Endothelial cell of umbilical vein (primary cell): ENCODE results near the gene SOX10. TPM values are rescaled to one million over a fixed set of nuclear protein-coding genes. Genes with fewer than 3 reads are reported as not detected.

Experiments
- BruUV-seq: library from RNA; stranded (reverse); fragments of 400-500 nt; replicated peaks from 2 replicates; lab custom pipeline; 2021; lab: Mats Ljungman, UMichigan
- CTCF ChIA-PET: fragments of 300-600, 350-600 bp; sonication (Branson Sonifier 250); formaldehyde crosslinking; loops from one replicate; lab custom pipeline; 2021; ENCODE audit warnings: antibody characterized with exemption, inconsistent platforms; lab: Charles Lee
- POLR2A ChIA-PET: fragments of 300-600, 350-600 bp; sonication (Branson Sonifier 250); formaldehyde crosslinking; loops from one replicate; lab custom pipeline; 2021; ENCODE audit warnings: antibody characterized with exemption, inconsistent platforms; lab: Charles Lee
- DNase-seq: peaks from one replicate; pipeline ENCODE4 v3.0.0-alpha.2; 2011; ENCODE audit warnings: low read depth, low spot score
- FAIRE-seq: peaks from 2 replicates; lab custom pipeline; 2011; peaks lifted over from hg19 to GRCh38; lab: Jason Lieb, UNC
- H2AFZ ChIP-seq: 2 replicates; pipeline ENCODE4 v1.6.0; 2012; ENCODE audit warnings: low read depth, low read length, control low read depth, inconsistent platforms
- H3K27ac ChIP-seq: 2 replicates; pipeline ENCODE4 v1.5.1; 2011; ENCODE audit warnings: low read depth, mild to moderate bottlenecking, control low read depth, low read length, moderate library complexity; ENCODE audit not compliant: insufficient read depth
- H3K27me3 ChIP-seq, 2 experiments: 2 replicates each; pipeline versions ENCODE4 v1.6.0 to v1.6.1; 2011; ENCODE audit warnings: low read length in 2 of 2, mixed read lengths in 1 of 2; ENCODE audit not compliant: control insufficient read depth in 2 of 2, insufficient read depth in 2 of 2
- H3K36me3 ChIP-seq, 2 experiments: 2 replicates in 1 of 2; 3 replicates in 1 of 2; pipeline ENCODE4 v1.5.1; 2011; ENCODE audit warnings: low read length in 2 of 2, mild to moderate bottlenecking in 1 of 2, moderate library complexity in 1 of 2; ENCODE audit not compliant: control insufficient read depth in 2 of 2, insufficient read depth in 2 of 2; ENCODE audit errors: extremely low read depth in 1 of 2
- H3K4me1 ChIP-seq: 3 replicates; pipeline ENCODE4 v1.5.1; 2011; ENCODE audit warnings: mild to moderate bottlenecking, low read length; ENCODE audit not compliant: control insufficient read depth, insufficient read depth; ENCODE audit errors: extremely low read depth
- H3K4me2 ChIP-seq: 2 replicates; pipeline ENCODE4 v1.6.1; 2011; ENCODE audit warnings: low read length, control low read depth, mixed read lengths; ENCODE audit not compliant: insufficient read depth
- H3K4me3 ChIP-seq, 3 experiments: fragments of 200-600 bp in 1 of 3; sonication (generic), shearing (Covaris generic) in 1 of 3; replicated peaks in 1 of 3; 2 replicates each; pipeline ENCODE4 v1.5.1; 2011 to 2016; ENCODE audit warnings: control low read depth in 3 of 3, low read length in 3 of 3, mild to moderate bottlenecking in 2 of 3, inconsistent platforms in 1 of 3, low read depth in 1 of 3, moderate library complexity in 1 of 3; ENCODE audit not compliant: insufficient read depth in 1 of 3
- H3K79me2 ChIP-seq: 2 replicates; pipeline ENCODE4 v1.6.0; 2012; ENCODE audit warnings: low read length, inconsistent platforms; ENCODE audit not compliant: control insufficient read depth, insufficient read depth
- H3K9ac ChIP-seq: replicated peaks from 2 replicates; pipeline ENCODE3; 2011; ENCODE audit warnings: low read length, control low read depth; ENCODE audit not compliant: insufficient read depth; ENCODE audit errors: extremely low read depth
- H3K9me1 ChIP-seq: replicated peaks from 3 replicates; pipeline ENCODE4 v1.6.0; 2011; ENCODE audit warnings: mild to moderate bottlenecking, low read length; ENCODE audit not compliant: control insufficient read depth, insufficient read depth; ENCODE audit errors: extremely low read depth
- H3K9me3 ChIP-seq: replicated peaks from 2 replicates; pipeline ENCODE4 v1.5.1; 2012; ENCODE audit warnings: low read length, inconsistent platforms; ENCODE audit not compliant: control insufficient read depth, insufficient read depth
- H4K20me1 ChIP-seq: replicated peaks from 2 replicates; pipeline ENCODE3; 2011; ENCODE audit warnings: mild to moderate bottlenecking, low read length; ENCODE audit not compliant: control insufficient read depth, insufficient read depth; ENCODE audit errors: extremely low read depth
- GATA2 ChIP-seq: IDR thresholded peaks from 2 replicates; pipeline ENCODE4 v1.7.0; 2011; ENCODE audit warnings: low read depth, mild to moderate bottlenecking, moderate library complexity, mixed read lengths, low read length; ENCODE audit not compliant: insufficient read length, insufficient read depth
- JUN ChIP-seq: IDR thresholded peaks from 2 replicates; pipeline ENCODE4 v1.6.1; 2011; ENCODE audit warnings: borderline replicate concordance, low read depth; ENCODE audit not compliant: insufficient read length, insufficient read depth
- MYC ChIP-seq: IDR thresholded peaks from one replicate; pipeline ENCODE4 v1.6.1; 2011; ENCODE audit warnings: mild to moderate bottlenecking, low read depth, low read length
- POLR2A ChIP-seq: IDR thresholded peaks from 2 replicates; pipeline ENCODE4 v1.6.1; 2012; ENCODE audit warnings: low read depth, mild to moderate bottlenecking, control low read depth, low read length
- POLR2AphosphoS5 ChIP-seq: IDR thresholded peaks from 2 replicates; pipeline ENCODE4 v1.6.1; 2012; ENCODE audit warnings: low read depth, mild to moderate bottlenecking, control low read depth, low read length, moderate library complexity; ENCODE audit not compliant: insufficient read depth
- dilution Hi-C: fragments of 300-500 bp; cut with MboI; formaldehyde crosslinking; loops from one replicate; pipeline ENCODE4 v1.15.0; 2019; ENCODE audit warnings: low sequenced_read_pairs; ENCODE audit not compliant: extremely low pct_ligation_motif_present
- intact Hi-C: fragments of 100-400 bp; cut with micrococcal nuclease; formaldehyde crosslinking; loops from one replicate; pipeline ENCODE4 v1.10.0; 2022
- polyA plus RNA-seq, 4 experiments: library from polyadenylated mRNA; depleted of rRNA in 3 of 4; stranded (reverse) in 3 of 4; unstranded in 1 of 4; fragments of >200 nt; gene quantifications; 2 replicates each; pipeline versions ENCODE4 v1.2.1 to v1.2.3, GENCODE V29; 2011 to 2012; ENCODE audit warnings: missing spikeins in 1 of 4
- total RNA-seq: library from RNA; stranded (reverse); gene quantifications from 2 replicates; pipeline ENCODE4 v1.2.3, GENCODE V29; 2021
- TF ChIP-seq, protein P1 (sequence below): IDR thresholded peaks from 2 replicates; pipeline ENCODE4 v1.6.1; 2011; ENCODE audit not compliant: insufficient read depth, insufficient read length

The SOX10 gene
- total and polyA plus RNA-seq, 2 donors (not counting 3 experiments of a cell fraction or from before 2014, with no cell fraction given) = not detected

DNA sequence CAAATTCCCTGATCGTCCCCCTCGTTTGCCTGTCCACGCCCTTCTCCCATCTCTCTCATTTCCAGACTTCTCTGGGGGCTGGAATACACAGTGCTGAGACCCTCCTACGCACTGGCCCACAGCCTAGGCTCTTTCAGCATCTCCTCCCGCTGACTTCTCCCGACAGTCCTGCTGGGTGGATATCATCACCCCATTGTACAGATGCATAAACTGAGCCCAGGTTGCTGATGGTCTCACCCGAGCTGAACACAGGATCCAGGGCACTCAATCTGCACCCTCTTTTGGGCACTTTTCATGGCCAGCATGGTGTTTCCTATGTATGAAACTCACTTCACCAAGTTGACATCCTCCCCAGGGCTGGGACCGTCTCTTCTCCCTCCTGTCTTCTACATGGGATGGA, 41.2 kb upstream of the SOX10 start:
- FAIRE-seq (no peak), DNase-seq (no peak)
- H3K36me3 ChIP-seq = no peaks in the 10 kb centered on the region
- no peaks in the 10 kb centered on the region for H3K9me1 ChIP-seq
- H3K4me1 ChIP-seq = no peaks in the 10 kb centered on the region
- BruUV-seq = no TSS peak
- H2AFZ ChIP-seq = no peak overlapping the region
- H3K27me3 ChIP-seq = peaks cover 0 to 5% of the 10 kb centered on the region in 2 experiments
- POLR2A ChIA-PET = no interaction called here
- H4K20me1 ChIP-seq = no peaks in the 10 kb centered on the region
- CTCF ChIA-PET = no interaction called here
- H3K9me3 ChIP-seq = no peaks in the 10 kb centered on the region
- no peak overlapping the region for H3K9ac ChIP-seq
- H3K79me2 ChIP-seq = no peaks in the 10 kb centered on the region
- intact Hi-C loops (no loop called here), dilution Hi-C loops (no loop called here)
- H3K4me2 ChIP-seq = no peak overlapping the region
- no peak overlapping the region for H3K27ac ChIP-seq
- no peak overlapping the region for H3K4me3 ChIP-seq
- TF ChIP-seq MYC (no peak), JUN (no peak), POLR2AphosphoS5 (no peak)

DNA sequence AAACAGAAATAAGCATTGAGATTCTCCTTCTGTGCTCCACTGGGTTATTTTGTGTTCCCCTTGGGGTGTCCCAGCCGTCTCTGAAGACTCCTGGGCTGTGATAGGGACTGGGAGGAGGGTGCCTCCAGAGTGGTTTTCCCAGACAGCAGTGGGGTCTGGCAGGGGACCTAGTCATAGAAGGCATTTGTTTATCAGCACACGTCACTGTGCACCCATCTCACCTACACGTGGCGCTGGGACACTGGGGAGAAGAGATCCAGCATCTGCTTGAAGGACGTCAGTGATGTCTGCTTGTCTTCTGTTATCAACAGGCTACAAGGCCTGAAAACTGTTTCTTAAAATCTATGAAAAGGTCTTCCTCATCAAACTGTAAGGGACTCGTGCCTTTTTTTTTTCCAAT, 38.7 kb upstream of the SOX10 start:
- H3K9me1 ChIP-seq = no peaks in the 10 kb centered on the region
- TF ChIP-seq POLR2A = no peak
- TF ChIP-seq, protein P1, sequence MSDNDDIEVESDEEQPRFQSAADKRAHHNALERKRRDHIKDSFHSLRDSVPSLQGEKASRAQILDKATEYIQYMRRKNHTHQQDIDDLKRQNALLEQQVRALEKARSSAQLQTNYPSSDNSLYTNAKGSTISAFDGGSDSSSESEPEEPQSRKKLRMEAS = no peak
- TF ChIP-seq GATA2 = no peak
- no peak overlapping the region for H3K9ac ChIP-seq
- no peaks in the 10 kb centered on the region for H3K79me2 ChIP-seq
- H3K4me1 ChIP-seq = no peaks in the 10 kb centered on the region
- H3K27me3 ChIP-seq = peaks cover 0 to 5% of the 10 kb centered on the region in 2 experiments
- ChIA-PET CTCF (no interaction called here), POLR2A (no interaction called here)
- H4K20me1 ChIP-seq = no peaks in the 10 kb centered on the region
- no peaks in the 10 kb centered on the region for H3K9me3 ChIP-seq
- intact Hi-C loops = no loop called here
- dilution Hi-C loops = no loop called here
- no peak overlapping the region for H2AFZ ChIP-seq
- H3K4me2 ChIP-seq = no peak overlapping the region
- H3K36me3 ChIP-seq = no peaks in the 10 kb centered on the region
- BruUV-seq = no TSS peak
- FAIRE-seq = no peak
- H3K4me3 ChIP-seq = no peak overlapping the region
- no peak for DNase-seq
- H3K27ac ChIP-seq = no peak overlapping the region
